Lower leg skin (tissue), 3 donors: ENCODE data around the gene TMEM41A.

Experiments used
- CTCF ChIP-seq, 3 donors: fragments of 450-650 bp; IDR thresholded peaks; one replicate each; pipeline ENCODE4 v1.5.1; 2016; ENCODE audit warnings: antibody characterized with exemption in 3 of 3, mild to moderate bottlenecking in 3 of 3, moderate library complexity in 2 of 3
- POLR2A ChIP-seq, 2 donors: fragments of 450-650 bp; IDR thresholded peaks; one replicate each; pipeline ENCODE4 v1.6.1; 2016 to 2017; ENCODE audit warnings: antibody characterized with exemption in 2 of 2, mild to moderate bottlenecking in 1 of 2, moderate library complexity in 1 of 2

GRCh38 chr3:185508335-185508991 is 9.6 kb upstream of the TMEM41A start:
- no peak for TF ChIP-seq CTCF (IDR thresholded peaks at IDR 0.05)
- no peak for TF ChIP-seq POLR2A (IDR thresholded peaks at IDR 0.05)
